Breast epithelium (tissue), 4 donors: ENCODE data around the gene TYW3. TPM values are rescaled to one million over a fixed set of nuclear protein-coding genes. Genes with fewer than 3 reads are reported as not detected.

Experiments
- DNase-seq, 2 donors: peaks; one replicate each; pipeline ENCODE4 v3.0.0-alpha.2; 2019; ENCODE audit warnings: low spot score in 2 of 2
- H3K27ac ChIP-seq, 2 donors: fragments of 200-600 bp; sonication (generic) in 1 of 2; one replicate each; pipeline ENCODE4 v1.5.1; 2016 to 2019; ENCODE audit warnings: mild to moderate bottlenecking in 1 of 2
- H3K27me3 ChIP-seq, 2 donors: fragments of 200-600 bp; sonication (generic) in 1 of 2; one replicate each; pipeline versions ENCODE4 v1.5.1 to v1.6.0; 2017 to 2019; ENCODE audit warnings: control low read depth in 1 of 2, mild to moderate bottlenecking in 1 of 2
- H3K36me3 ChIP-seq: fragments of 200-600 bp; one replicate; pipeline ENCODE4 v1.5.1; 2019
- H3K4me1 ChIP-seq, 2 donors: fragments of 200-600 bp; sonication (generic); one replicate each; pipeline ENCODE4 v1.5.1; 2016 to 2019; ENCODE audit warnings: control low read depth in 1 of 2
- H3K4me3 ChIP-seq, 3 donors: fragments of 200-600 bp; sonication (generic); 1 replicate in 2 of 3; 2 replicates in 1 of 3; pipeline ENCODE4 v1.5.1; 2016 to 2019; ENCODE audit warnings: mild to moderate bottlenecking in 3 of 3, moderate library complexity in 2 of 3
- H3K9me3 ChIP-seq, 2 donors: fragments of 200-600 bp; sonication (generic) in 1 of 2; one replicate each; pipeline ENCODE4 v1.5.1; 2016 to 2019; ENCODE audit warnings: control low read depth in 1 of 2
- POLR2A ChIP-seq: fragments of 450-650 bp; IDR thresholded peaks from one replicate; pipeline ENCODE4 v1.6.1; 2016; ENCODE audit warnings: antibody characterized with exemption, mild to moderate bottlenecking, moderate library complexity
- POLR2AphosphoS5 ChIP-seq, 3 donors: sonication (generic); formaldehyde crosslinking; IDR thresholded peaks; one replicate each; pipeline ENCODE4 v1.6.1; 2017; ENCODE audit warnings: antibody characterized with exemption in 3 of 3
- intact Hi-C: fragments of 100-400 bp; cut with DNase I; formaldehyde crosslinking; loops from one replicate; pipeline ENCODE4 v1.15.1; 2023; ENCODE audit warnings: low total_unique reads
- total RNA-seq, 3 donors: library from RNA; depleted of rRNA; stranded (reverse); fragments of >200 nt; gene quantifications; one replicate each; pipeline ENCODE4 v1.1.0, GENCODE V29; 2016
- TF ChIP-seq, protein P1 (sequence below), 3 donors: fragments of 450-650 bp; IDR thresholded peaks; one replicate each; pipeline ENCODE4 v1.5.1; 2016 to 2017; ENCODE audit warnings: antibody characterized with exemption in 3 of 3, mild to moderate bottlenecking in 3 of 3, moderate library complexity in 3 of 3

Gene TYW3
- total RNA-seq, 3 donors from 2014 or later = 15.5 to 17.9 (median 16.1) TPM

DNA sequence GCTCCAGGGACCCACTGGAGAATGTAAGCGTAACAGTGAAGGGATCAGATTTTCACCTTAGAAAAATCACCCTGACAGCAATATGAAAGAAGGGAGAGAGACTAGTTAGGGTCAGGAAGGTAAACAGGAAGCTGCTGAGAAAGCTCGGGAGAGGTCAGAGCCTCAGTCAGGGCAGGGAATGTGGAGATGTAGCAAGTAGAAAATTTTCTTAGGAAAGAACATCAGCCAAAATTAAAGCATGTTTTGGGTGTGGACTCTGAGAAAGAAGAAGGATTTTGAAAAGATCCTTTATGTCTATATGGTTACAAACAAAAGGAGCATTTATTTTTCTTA is 42.6 kb upstream of the TYW3 start:
- Histone ChIP-seq H3K4me3 (no peak overlapping the region), H3K4me1 (no peaks in the 10 kb centered on the region), H3K27ac (no peak overlapping the region), H3K9me3 (no peaks in the 10 kb centered on the region), H3K36me3 (no peaks in the 10 kb centered on the region), H3K27me3 (no peaks in the 10 kb centered on the region)
- TF ChIP-seq POLR2AphosphoS5 (IDR thresholded peaks at IDR 0.05) (no peak), POLR2A (no peak)
- TF ChIP-seq, protein P1, sequence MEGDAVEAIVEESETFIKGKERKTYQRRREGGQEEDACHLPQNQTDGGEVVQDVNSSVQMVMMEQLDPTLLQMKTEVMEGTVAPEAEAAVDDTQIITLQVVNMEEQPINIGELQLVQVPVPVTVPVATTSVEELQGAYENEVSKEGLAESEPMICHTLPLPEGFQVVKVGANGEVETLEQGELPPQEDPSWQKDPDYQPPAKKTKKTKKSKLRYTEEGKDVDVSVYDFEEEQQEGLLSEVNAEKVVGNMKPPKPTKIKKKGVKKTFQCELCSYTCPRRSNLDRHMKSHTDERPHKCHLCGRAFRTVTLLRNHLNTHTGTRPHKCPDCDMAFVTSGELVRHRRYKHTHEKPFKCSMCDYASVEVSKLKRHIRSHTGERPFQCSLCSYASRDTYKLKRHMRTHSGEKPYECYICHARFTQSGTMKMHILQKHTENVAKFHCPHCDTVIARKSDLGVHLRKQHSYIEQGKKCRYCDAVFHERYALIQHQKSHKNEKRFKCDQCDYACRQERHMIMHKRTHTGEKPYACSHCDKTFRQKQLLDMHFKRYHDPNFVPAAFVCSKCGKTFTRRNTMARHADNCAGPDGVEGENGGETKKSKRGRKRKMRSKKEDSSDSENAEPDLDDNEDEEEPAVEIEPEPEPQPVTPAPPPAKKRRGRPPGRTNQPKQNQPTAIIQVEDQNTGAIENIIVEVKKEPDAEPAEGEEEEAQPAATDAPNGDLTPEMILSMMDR (IDR thresholded peaks at IDR 0.05) = no peak
- intact Hi-C loops = no loop called here
- DNase-seq = no peak

DNA sequence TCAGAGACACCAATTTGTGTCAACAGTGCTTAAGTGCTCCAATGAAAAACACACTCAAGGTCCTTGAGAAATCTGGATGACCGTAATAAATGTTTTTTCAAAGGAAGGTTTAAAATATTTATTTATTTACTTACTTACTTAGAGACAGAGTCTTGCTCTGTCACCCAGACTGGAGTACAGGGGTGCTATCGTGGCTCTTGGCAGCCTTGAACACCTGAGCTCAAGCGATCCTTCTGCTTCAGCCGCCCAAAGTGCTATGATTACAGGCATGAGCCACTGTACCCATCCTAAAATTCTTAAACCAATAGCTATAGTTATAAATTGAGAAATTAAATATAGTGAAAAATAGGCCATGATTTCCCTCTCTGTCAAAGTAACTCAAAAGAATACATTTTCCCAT is 42.0 kb upstream of the TYW3 start:
- H3K4me1 ChIP-seq = no peaks in the 10 kb centered on the region
- intact Hi-C loops = no loop called here
- DNase-seq = no peak
- H3K27me3 ChIP-seq = no peaks in the 10 kb centered on the region
- no peak for TF ChIP-seq POLR2AphosphoS5 (IDR thresholded peaks at IDR 0.05)
- TF ChIP-seq, protein P1 (IDR thresholded peaks at IDR 0.05) = no peak
- no peak for TF ChIP-seq POLR2A
- no peak overlapping the region for H3K27ac ChIP-seq
- no peaks in the 10 kb centered on the region for H3K36me3 ChIP-seq
- no peaks in the 10 kb centered on the region for H3K9me3 ChIP-seq
- no peak overlapping the region for H3K4me3 ChIP-seq

DNA sequence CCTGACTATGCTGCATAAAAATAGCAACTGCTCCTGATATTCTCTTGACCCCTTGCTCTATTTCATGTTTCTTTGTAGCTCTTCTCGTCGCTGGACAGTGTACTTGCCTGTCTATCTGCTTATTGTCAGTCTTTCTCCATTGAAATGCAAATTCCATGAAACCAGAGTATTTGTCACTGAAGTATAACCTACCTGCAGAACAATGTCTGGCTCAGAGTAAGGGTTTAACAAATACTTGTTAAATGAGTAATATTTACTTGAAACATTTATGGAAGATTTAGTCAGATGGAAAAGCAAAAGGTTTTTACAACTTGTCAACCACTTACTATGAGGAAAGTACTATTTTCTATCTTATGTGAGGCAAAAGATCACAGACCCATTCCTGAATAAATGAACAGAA is 39.5 kb upstream of the TYW3 start:
- Histone ChIP-seq H3K27me3 (no peaks in the 10 kb centered on the region), H3K36me3 (no peaks in the 10 kb centered on the region), H3K27ac (no peak overlapping the region), H3K4me1 (no peaks in the 10 kb centered on the region), H3K9me3 (no peaks in the 10 kb centered on the region), H3K4me3 (no peak overlapping the region)
- intact Hi-C loops = no loop called here
- no peak for DNase-seq
- TF ChIP-seq POLR2AphosphoS5 (IDR thresholded peaks at IDR 0.05) (no peak), POLR2A (no peak)
- TF ChIP-seq, protein P1 (IDR thresholded peaks at IDR 0.05) = no peak

DNA sequence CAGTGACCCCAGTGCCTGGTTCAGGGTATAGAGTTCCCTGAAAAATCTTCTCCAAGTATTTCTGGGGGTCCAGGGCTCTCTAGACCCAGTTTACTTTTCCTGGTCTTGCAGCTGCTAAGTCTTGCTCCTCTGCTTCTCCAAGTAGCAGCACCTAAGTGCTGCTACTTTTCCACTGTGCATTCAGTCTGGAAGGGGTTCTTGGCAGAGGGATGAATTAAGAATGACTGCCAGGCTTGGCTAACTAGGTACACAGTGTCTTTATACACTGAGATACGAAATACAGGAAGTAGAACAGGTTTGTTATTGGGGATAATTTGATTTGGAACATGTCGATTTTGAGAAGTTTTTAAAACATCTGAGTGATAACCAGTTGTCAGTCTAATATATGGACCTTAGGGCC is 35.1 kb upstream of the TYW3 start:
- intact Hi-C loops = no loop called here
- H3K27me3 ChIP-seq = no peaks in the 10 kb centered on the region
- H3K4me3 ChIP-seq = no peak overlapping the region
- H3K36me3 ChIP-seq = no peaks in the 10 kb centered on the region
- DNase-seq = no peak
- no peaks in the 10 kb centered on the region for H3K9me3 ChIP-seq
- H3K4me1 ChIP-seq = no peaks in the 10 kb centered on the region
- TF ChIP-seq POLR2A (no peak), POLR2AphosphoS5 (IDR thresholded peaks at IDR 0.05) (no peak)
- TF ChIP-seq, protein P1 (IDR thresholded peaks at IDR 0.05) = no peak
- no peak overlapping the region for H3K27ac ChIP-seq

DNA sequence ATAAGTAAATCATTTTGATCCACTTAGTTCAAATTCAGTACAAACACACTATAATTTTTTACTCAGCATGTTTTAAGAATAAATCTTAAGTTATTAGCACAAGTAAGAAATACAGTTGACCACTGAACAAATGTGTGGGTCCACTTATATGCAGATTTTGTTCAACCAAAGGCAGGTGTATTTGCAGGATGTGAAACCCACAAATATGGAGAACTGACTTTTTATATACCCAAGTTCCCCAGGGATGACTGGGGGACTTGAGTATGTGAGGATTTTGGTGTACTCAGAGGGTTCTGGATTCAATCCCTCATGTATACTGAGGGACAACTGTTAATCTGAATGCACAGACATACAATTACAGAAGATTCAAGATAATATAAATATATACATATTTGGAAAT is 33.6 kb upstream of the TYW3 start:
- Histone ChIP-seq H3K4me3 (no peak overlapping the region), H3K27ac (no peak overlapping the region), H3K36me3 (no peaks in the 10 kb centered on the region), H3K27me3 (no peaks in the 10 kb centered on the region), H3K9me3 (no peaks in the 10 kb centered on the region), H3K4me1 (no peaks in the 10 kb centered on the region)
- intact Hi-C loops = no loop called here
- DNase-seq = no peak
- TF ChIP-seq, protein P1 (IDR thresholded peaks at IDR 0.05) = no peak
- TF ChIP-seq POLR2A (no peak), POLR2AphosphoS5 (IDR thresholded peaks at IDR 0.05) (no peak)
